Smooth muscle cell (in vitro differentiated cells): Measurements from ENCODE around the gene FAM83D. TPM values are rescaled to one million over a fixed set of nuclear protein-coding genes. Genes with fewer than 3 reads are reported as not detected.

Experiments
- DNase-seq: peaks from one replicate; lab custom pipeline; 2025; ENCODE audit not compliant: unreplicated experiment; lab: John Stamatoyannopoulos, UW
- H2AFZ ChIP-seq: fragments of 200-600 bp; sonication (generic); 2 replicates; pipeline ENCODE4 v1.6.0; 2016; ENCODE audit warnings: antibody characterized with exemption, low read depth, mild to moderate bottlenecking
- H3F3A ChIP-seq: fragments of 200-600 bp; sonication (generic); 2 replicates; pipeline ENCODE4 v1.6.0; 2017; ENCODE audit warnings: antibody characterized with exemption, low read depth
- H3K27ac ChIP-seq: fragments of 200-600 bp; sonication (generic); 2 replicates; pipeline ENCODE4 v1.5.1; 2016; ENCODE audit warnings: low read depth, mild to moderate bottlenecking
- H3K27me3 ChIP-seq: fragments of 200-600 bp; sonication (generic); 2 replicates; pipeline ENCODE4 v1.6.1; 2016; ENCODE audit warnings: low read depth, mild to moderate bottlenecking
- H3K36me3 ChIP-seq: fragments of 200-600 bp; sonication (generic); 2 replicates; pipeline ENCODE4 v1.5.1; 2016; ENCODE audit warnings: low read depth
- H3K4me1 ChIP-seq: fragments of 200-600 bp; sonication (generic); 2 replicates; pipeline ENCODE4 v1.5.1; 2016; ENCODE audit warnings: low read depth
- H3K4me2 ChIP-seq: fragments of 200-600 bp; sonication (generic); 2 replicates; pipeline ENCODE4 v1.6.0; 2016; ENCODE audit warnings: mild to moderate bottlenecking
- H3K4me3 ChIP-seq: fragments of 200-600 bp; sonication (generic); 2 replicates; pipeline ENCODE4 v1.5.1; 2016; ENCODE audit warnings: mild to moderate bottlenecking
- H3K79me2 ChIP-seq: fragments of 200-600 bp; sonication (generic); 2 replicates; pipeline ENCODE4 v1.6.0; 2016; ENCODE audit warnings: low read depth, mild to moderate bottlenecking
- H3K9ac ChIP-seq: fragments of 200-600 bp; sonication (generic); 2 replicates; pipeline ENCODE4 v1.6.0; 2016; ENCODE audit warnings: low read depth
- H3K9me3 ChIP-seq: fragments of 200-600 bp; sonication (generic); replicated peaks from 2 replicates; pipeline ENCODE4 v1.5.1; 2016; ENCODE audit warnings: low read depth
- H4K20me1 ChIP-seq: fragments of 200-600 bp; sonication (generic); 2 replicates; pipeline ENCODE4 v1.6.0; 2016; ENCODE audit warnings: low read depth
- CTCF ChIP-seq: fragments of 200-600 bp; sonication (generic); IDR thresholded peaks from 2 replicates; pipeline ENCODE4 v1.5.1; 2017; ENCODE audit warnings: borderline replicate concordance, mild to moderate bottlenecking, antibody characterized with exemption; ENCODE audit not compliant: insufficient read depth, poor library complexity, severe bottlenecking
- WGBS: methylation state at CpG from one replicate; pipeline ENCODE4 v1.1.7; 2016; ENCODE audit warnings: low lambda C conversion rate; 5-methylcytosine and 5-hydroxymethylcytosine counted together
- polyA plus RNA-seq: library from polyadenylated mRNA; unstranded; fragments of >200 nt; fragmentation: Nextera tagmentation; extraction: Ambion mirVana; gene quantifications from 2 replicates; pipeline ENCODE4 v1.2.1, GENCODE V29; 2016
- total RNA-seq: library from RNA; depleted of rRNA; stranded (reverse); fragments of >200 nt; gene quantifications from 2 replicates; pipeline ENCODE4 v1.2.3, GENCODE V29; 2014

The FAM83D gene
- total and polyA plus RNA-seq, 2 experiments from 2014 or later, result 5.7 to 10.7 TPM

- no peak for TF ChIP-seq CTCF
These were observed 15.6 kb downstream of the FAM83D start for GRCh38 chr20:38941726-38942389.

GRCh38 chr20:38945012-38945411, 18.8 kb downstream of the FAM83D start:
- no peak for DNase-seq
- Histone ChIP-seq H3K9ac (no peak overlapping the region), H3K79me2 (no peaks in the 10 kb centered on the region), H3K4me2 (no peak overlapping the region), H3K27me3 (no peaks in the 10 kb centered on the region), H3K4me3 (no peak overlapping the region), H3K36me3 (no peaks in the 10 kb centered on the region), H2AFZ (no peak overlapping the region), H3K9me3 (no peaks in the 10 kb centered on the region), H3K27ac (no peak overlapping the region), H3K4me1 (no peaks in the 10 kb centered on the region), H4K20me1 (no peaks in the 10 kb centered on the region), H3F3A (no peaks in the 10 kb centered on the region)
- TF ChIP-seq CTCF, result no peak
- WGBS, result 81% methylated on average over 3 of the region's 3 CpGs

More at GRCh38 chr20:38941726-38942389, 15.6 kb downstream of the FAM83D start:
- Histone ChIP-seq H3K9ac (no peak overlapping the region), H3K4me3 (no peak overlapping the region), H3K4me1 (no peaks in the 10 kb centered on the region), H3K36me3 (no peaks in the 10 kb centered on the region), H3F3A (no peaks in the 10 kb centered on the region), H3K79me2 (peaks cover 7% of the 10 kb centered on the region), H3K9me3 (no peaks in the 10 kb centered on the region), H4K20me1 (no peaks in the 10 kb centered on the region), H2AFZ (no peak overlapping the region), H3K4me2 (no peak overlapping the region), H3K27ac (no peak overlapping the region), H3K27me3 (no peaks in the 10 kb centered on the region)
- no peak for DNase-seq
- WGBS, result 98% methylated on average over 5 of the region's 5 CpGs

GRCh38 chr20:38946836-38947235, 20.6 kb downstream of the FAM83D start:
- Histone ChIP-seq H4K20me1 (no peaks in the 10 kb centered on the region), H3K4me3 (no peak overlapping the region), H3K27ac (no peak overlapping the region), H3K79me2 (no peaks in the 10 kb centered on the region), H3K9me3 (no peaks in the 10 kb centered on the region), H3K36me3 (no peaks in the 10 kb centered on the region), H3K4me2 (no peak overlapping the region), H2AFZ (no peak overlapping the region), H3K27me3 (no peaks in the 10 kb centered on the region), H3K4me1 (no peaks in the 10 kb centered on the region), H3K9ac (no peak overlapping the region), H3F3A (no peaks in the 10 kb centered on the region)
- no peak for TF ChIP-seq CTCF
- WGBS, result 97% methylated on average over 3 of the region's 3 CpGs
- no peak for DNase-seq

GRCh38 chr20:38947931-38948362, 21.7 kb downstream of the FAM83D start:
- no peaks in the 10 kb centered on the region for H3K27me3 ChIP-seq
- no peaks in the 10 kb centered on the region for H3K4me1 ChIP-seq
- no peak overlapping the region for H3K4me2 ChIP-seq
- H4K20me1 ChIP-seq, result no peaks in the 10 kb centered on the region
- no peaks in the 10 kb centered on the region for H3K9me3 ChIP-seq
- H3K36me3 ChIP-seq, result no peaks in the 10 kb centered on the region
- H3K4me3 ChIP-seq, result no peak overlapping the region
- TF ChIP-seq CTCF, result no peak
- H3K9ac ChIP-seq, result no peak overlapping the region
- 98% methylated on average over 7 of the region's 7 CpGs for WGBS
- no peaks in the 10 kb centered on the region for H3F3A ChIP-seq
- H3K27ac ChIP-seq, result no peak overlapping the region
- no peaks in the 10 kb centered on the region for H3K79me2 ChIP-seq
- no peak for DNase-seq
- no peak overlapping the region for H2AFZ ChIP-seq
